IMR-90 (cell line): Measurements from ENCODE around the gene ABCA12.

Experiments used
- CEBPB ChIP-seq: IDR thresholded peaks from 2 replicates; pipeline ENCODE4 v1.6.1; 2012; ENCODE audit warnings: low read depth, low read length, improper control_type of control experiment
- CTCF ChIP-seq: conservative IDR thresholded peaks from 2 replicates; pipeline ENCODE4 v1.5.1; 2012; ENCODE audit warnings: mild to moderate bottlenecking, low read depth, low read length, improper control_type of control experiment
- FOS ChIP-seq: fragments of 150-350 bp; IDR thresholded peaks from 2 replicates; pipeline ENCODE4 v1.6.1; 2016; ENCODE audit warnings: low read depth, low read length
- MXI1 ChIP-seq: IDR thresholded peaks from 2 replicates; pipeline ENCODE4 v1.6.1; 2012; ENCODE audit warnings: low read depth, mild to moderate bottlenecking, low read length, moderate library complexity, borderline replicate concordance
- POLR2A ChIP-seq: IDR thresholded peaks from 2 replicates; pipeline ENCODE4 v1.6.1; 2012; ENCODE audit warnings: mild to moderate bottlenecking, low read depth, low read length
- RAD21 ChIP-seq: IDR thresholded peaks from 2 replicates; pipeline ENCODE4 v1.6.1; 2012; ENCODE audit warnings: low read length, improper control_type of control experiment

- no peak for TF ChIP-seq CTCF
- no peak for TF ChIP-seq POLR2A
- no peak for TF ChIP-seq CEBPB
- no peak for TF ChIP-seq RAD21
- TF ChIP-seq MXI1, result no peak
- TF ChIP-seq FOS, result no peak
Measured at GRCh38 chr2:214995926-214996670, 142.3 kb downstream of the ABCA12 start.
